DMS53 (cell line): ENCODE results near the gene VSX2.
A peak's percentile ranks its signal among the peaks of the same experiment; 100 is the strongest.

Experiments used
- DNase-seq: peaks from one replicate; lab custom pipeline; 2025; lab: John Stamatoyannopoulos, UW

VSX2 gene

DNA sequence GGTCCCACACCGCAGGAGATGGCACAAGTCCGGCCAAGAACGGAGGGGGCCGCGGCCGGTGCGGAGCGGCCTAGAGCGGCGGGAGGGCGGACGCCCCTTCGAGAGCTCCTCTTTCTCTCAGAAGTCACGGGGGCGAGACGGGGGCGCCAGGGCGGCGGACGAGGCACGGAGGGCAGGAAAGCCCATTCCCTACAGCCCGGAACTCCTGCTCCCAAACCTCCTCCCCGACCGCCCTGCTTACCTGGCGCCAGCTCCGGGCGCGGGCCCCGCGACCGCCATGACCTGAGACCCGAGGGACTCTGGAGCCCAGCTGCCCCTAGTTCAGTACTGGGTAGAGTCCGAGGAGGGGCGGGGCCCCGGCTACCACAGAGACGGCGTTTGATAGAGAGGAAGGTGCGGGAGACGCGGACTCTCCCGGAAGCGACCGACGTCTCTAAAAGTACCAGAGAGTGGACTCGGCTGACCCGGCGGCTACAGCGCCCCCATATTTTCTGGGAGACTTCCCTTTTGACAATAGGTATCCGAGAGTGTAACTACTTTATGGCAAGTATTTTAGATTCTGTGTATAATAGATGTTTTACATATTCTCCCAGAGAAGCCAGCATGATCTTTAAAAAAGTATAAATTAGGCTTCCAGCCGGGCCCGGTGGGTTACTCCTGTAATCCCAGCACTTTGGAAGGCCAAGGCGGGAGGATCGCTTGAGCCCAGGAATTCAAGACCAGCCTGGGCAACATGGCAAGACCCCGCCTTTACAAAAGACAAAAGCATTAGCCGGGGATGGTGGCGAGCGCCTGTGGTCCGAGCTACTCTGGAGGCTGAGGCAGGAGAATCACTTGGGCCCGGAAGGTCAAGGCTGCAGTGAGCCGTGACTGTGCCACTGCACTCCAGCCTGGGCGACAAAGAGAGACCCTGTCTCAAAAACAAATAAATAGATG is 63.7 kb downstream of the VSX2 start, which contains the start of gene ABCD4:
ABCD4 (minus strand) TSS at position 301 of the 936 bp plus-strand sequence; CDS start at position 279, 22 bp downstream.
- DNase-seq = peak; percentile 95

DNA sequence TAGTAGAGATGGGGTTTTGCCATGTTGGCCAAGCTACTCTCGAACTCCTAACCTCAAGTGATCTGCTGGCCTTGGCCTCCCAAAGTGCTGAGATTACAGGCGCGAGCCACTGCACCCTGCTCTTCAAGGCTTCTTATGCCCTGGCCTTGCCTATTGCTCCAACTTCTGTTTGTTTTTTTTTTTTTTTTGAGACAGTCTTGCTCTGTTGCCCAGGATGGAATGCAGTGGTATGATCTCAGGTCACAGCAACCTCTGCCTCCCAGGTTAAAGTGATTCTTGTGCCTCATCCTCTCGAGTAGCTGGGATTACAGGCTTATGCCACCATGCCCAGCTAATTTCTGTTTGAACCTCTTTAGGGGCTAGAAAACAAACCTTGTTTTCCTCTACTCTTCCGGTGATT is 69.4 kb downstream of the VSX2 start:
- peak; percentile 54 for DNase-seq

GRCh38 chr14:74309125-74310022 is 70.1 kb downstream of the VSX2 start:
- DNase-seq = peak; percentile 86

GRCh38 chr14:74312161-74312560 is 72.9 kb downstream of the VSX2 start:
- no peak for DNase-seq
